GM10266 (cell line): ENCODE measurements around the gene THG1L.

ENCODE experiments used
- DNase-seq: peaks from one replicate; pipeline ENCODE4 v3.0.0; 2012; ENCODE audit errors: extremely low spot score
- CTCF ChIP-seq: IDR thresholded peaks from 2 replicates; pipeline ENCODE4 v1.5.1; 2012; ENCODE audit warnings: mild to moderate bottlenecking, low read depth; ENCODE audit not compliant: control insufficient read depth, insufficient read depth; ENCODE audit errors: missing control alignments

Gene THG1L

DNA sequence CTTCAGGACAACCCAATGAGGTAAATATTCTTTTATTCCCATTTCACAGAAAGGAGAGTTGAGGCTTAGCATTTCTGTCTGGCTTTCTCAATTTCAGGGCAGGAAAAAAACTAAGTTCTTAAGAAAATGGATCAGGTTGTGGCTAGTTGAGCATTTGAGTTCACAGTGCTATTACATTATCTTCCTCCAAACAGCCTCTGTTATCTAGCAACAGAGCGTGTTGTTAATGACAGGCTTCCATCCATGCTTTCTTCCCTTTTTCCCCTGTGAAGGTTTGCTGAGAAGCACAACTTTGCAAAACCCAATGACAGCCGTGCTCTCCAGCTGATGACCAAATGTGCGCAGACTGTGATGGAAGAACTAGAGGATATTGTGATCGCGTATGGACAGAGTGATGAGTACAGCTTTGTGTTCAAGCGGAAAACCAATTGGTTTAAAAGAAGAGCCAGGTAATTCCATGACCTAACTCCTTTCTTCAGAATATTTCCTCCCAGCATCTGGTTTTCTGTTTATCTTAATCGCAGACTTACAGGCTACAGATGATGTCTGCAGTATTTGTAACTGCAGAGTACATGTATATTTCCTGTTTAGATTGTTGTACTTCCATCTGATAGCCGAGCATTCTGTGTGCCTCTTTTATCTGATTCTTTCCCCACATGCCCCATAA, 1.5 kb downstream of the THG1L start:
- no peak for TF ChIP-seq CTCF
- no peak for DNase-seq

DNA sequence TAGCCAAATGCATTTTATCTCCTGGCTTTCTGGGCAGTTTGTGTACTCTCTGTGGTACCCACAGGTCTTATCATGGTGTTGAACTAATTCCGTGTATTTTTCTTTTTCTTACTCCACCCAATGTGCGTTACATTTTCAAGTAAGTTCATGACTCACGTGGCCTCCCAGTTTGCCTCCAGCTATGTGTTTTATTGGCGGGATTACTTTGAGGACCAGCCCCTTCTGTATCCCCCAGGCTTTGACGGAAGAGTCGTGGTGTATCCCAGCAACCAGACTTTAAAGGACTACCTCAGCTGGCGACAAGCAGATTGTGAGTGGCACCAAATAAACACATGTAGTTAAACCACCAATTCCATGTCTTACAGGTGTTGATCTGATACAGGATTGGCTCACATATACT, 3.2 kb downstream of the THG1L start:
- DNase-seq: no peak
- no peak for TF ChIP-seq CTCF

- no peak for DNase-seq
- TF ChIP-seq CTCF: no peak
These were observed 4.8 kb downstream of the THG1L start for GRCh38 chr5:157735991-157736390.

DNA sequence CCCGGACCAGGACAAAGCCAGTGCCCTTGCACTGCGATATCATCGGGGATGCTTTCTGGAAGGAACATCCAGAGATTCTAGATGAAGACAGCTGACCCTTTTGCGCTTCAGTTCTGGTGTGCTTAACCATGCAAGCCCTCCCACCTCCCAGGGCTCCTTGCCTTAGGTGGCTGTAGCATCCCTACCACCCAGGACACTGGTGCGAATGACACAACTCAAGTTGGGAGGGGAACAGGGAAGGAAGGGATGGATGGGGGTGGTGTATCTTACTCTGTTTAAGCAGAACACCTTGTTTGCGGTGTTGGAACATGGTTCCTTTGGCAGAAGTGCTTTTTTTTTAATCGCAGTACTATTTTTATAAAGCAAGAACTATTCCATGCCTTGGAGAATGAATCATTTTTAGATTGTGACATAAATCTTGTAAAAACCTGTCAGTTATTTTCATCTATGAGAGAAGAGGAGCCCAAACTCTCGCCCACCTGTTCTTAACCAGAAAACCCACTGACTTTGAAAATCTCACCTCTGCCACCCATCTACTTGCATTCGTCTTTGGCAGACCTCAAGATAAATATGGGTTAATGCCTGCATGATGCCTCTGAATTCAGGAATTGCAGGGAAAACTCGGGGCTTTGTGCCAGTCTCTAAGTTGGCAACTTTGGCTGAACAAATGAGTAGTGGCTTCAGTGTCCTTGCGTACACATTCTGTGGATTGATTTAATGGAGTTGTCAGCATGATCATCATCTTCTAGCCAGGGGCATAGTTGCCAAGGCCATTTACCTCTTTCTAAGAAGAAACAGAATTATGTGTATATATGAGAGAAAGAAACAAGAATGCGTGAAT, 8.4 kb downstream of the THG1L start:
- no peak for TF ChIP-seq CTCF
- DNase-seq: no peak

- peak; percentile 56 for DNase-seq
- peak; percentile 64 for TF ChIP-seq CTCF
These were observed 9.0 kb downstream of the THG1L start for GRCh38 chr5:157740229-157740610.

DNA sequence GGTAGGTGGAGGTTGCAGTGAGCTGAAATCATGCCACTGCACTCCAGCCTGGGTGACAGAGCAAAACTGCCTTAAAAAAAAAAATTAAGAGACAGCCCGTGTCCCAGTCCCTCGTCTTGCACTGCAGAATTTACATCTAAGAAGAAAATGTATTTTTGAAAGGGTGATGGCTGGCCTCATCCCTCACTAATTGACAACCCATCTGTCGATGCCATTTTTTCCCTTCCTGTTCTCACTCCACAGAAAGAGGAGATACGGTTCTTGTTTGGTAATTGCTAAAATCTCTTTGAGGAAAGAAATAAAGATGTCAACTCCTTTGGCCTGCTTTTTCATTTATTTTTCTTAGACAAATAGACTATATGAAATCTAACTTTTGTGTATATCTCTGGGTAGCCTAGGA, 9.9 kb downstream of the THG1L start:
- no peak for TF ChIP-seq CTCF
- no peak for DNase-seq
